Calu3 (cell line): ENCODE data around the gene CAMSAP1. TPM values are rescaled to one million over a fixed set of nuclear protein-coding genes. Genes with fewer than 3 reads are reported as not detected.

Experiments
- BruUV-seq: library from RNA; stranded (reverse); fragments of 400-500 nt; replicated peaks from 2 replicates; lab custom pipeline; 2021; lab: Mats Ljungman, UMichigan
- CTCF ChIA-PET: fragments of 300-600 bp; sonication (Branson Sonifier 250); formaldehyde crosslinking; loops from one replicate; lab custom pipeline; 2022; ENCODE audit warnings: antibody characterized with exemption; lab: Charles Lee
- DNase-seq: peaks from one replicate; pipeline ENCODE4 v3.0.0; 2022
- H3K27ac Mint-ChIP-seq: one replicate; pipeline ENCODE4 v1.8.0; 2022; ENCODE audit warnings: mixed read lengths; ENCODE audit not compliant: unreplicated experiment
- H3K27me3 Mint-ChIP-seq: one replicate; pipeline ENCODE4 v1.8.0; 2022; ENCODE audit warnings: mixed read lengths; ENCODE audit not compliant: unreplicated experiment
- H3K36me3 Mint-ChIP-seq: one replicate; pipeline ENCODE4 v1.8.0; 2022; ENCODE audit warnings: mild to moderate bottlenecking, moderate library complexity, mixed read lengths; ENCODE audit not compliant: insufficient read depth, unreplicated experiment
- H3K4me1 Mint-ChIP-seq: one replicate; pipeline ENCODE4 v1.8.0; 2022; ENCODE audit warnings: mild to moderate bottlenecking, low read depth, mixed read lengths; ENCODE audit not compliant: unreplicated experiment
- H3K4me3 Mint-ChIP-seq: one replicate; pipeline ENCODE4 v1.8.0; 2022; ENCODE audit warnings: mild to moderate bottlenecking, low read depth, moderate library complexity, mixed read lengths; ENCODE audit not compliant: unreplicated experiment
- H3K9me3 Mint-ChIP-seq: one replicate; pipeline ENCODE4 v1.8.0; 2022; ENCODE audit warnings: low read depth, mixed read lengths; ENCODE audit not compliant: unreplicated experiment
- CTCF ChIP-seq: fragments of 200-600 bp; IDR thresholded peaks from one replicate; pipeline ENCODE4 v1.8.0; 2022; ENCODE audit warnings: antibody characterized with exemption; ENCODE audit not compliant: unreplicated experiment
- intact Hi-C: fragments of 100-400 bp; cut with micrococcal nuclease; formaldehyde crosslinking; loops from one replicate; pipeline ENCODE4 v1.10.0; 2022; ENCODE audit not compliant: unreplicated experiment
- total RNA-seq: library from RNA; stranded (reverse); gene quantifications from 2 replicates; pipeline ENCODE4 v1.2.3, GENCODE V29; 2022

The CAMSAP1 gene
- total RNA-seq, 1 experiment from 2014 or later: 28.1 TPM

GRCh38 chr9:135848341-135849047, 58.9 kb downstream of the CAMSAP1 start:
- Mint-ChIP-seq H3K27ac (no peak overlapping the region), H3K9me3 (peaks cover 8% of the 10 kb centered on the region), H3K4me1 (no peaks in the 10 kb centered on the region), H3K36me3 (peaks cover 29% of the 10 kb centered on the region), H3K27me3 (no peaks in the 10 kb centered on the region), H3K4me3 (no peak overlapping the region)
- BruUV-seq: no TSS peak
- CTCF ChIA-PET: interaction anchor here (0.7 kb wide), 1 partner anchor 60 kb away, joined by 3 read pairs; no protein-coding TSS in a partner anchor
- TF ChIP-seq CTCF: no peak
- intact Hi-C loops: no loop called here
- DNase-seq: no peak

GRCh38 chr9:135847833-135848232, 59.5 kb downstream of the CAMSAP1 start:
- Mint-ChIP-seq H3K27ac (no peak overlapping the region), H3K27me3 (no peaks in the 10 kb centered on the region), H3K9me3 (peaks cover 8% of the 10 kb centered on the region), H3K4me1 (no peaks in the 10 kb centered on the region), H3K4me3 (no peak overlapping the region), H3K36me3 (peaks cover 29% of the 10 kb centered on the region)
- intact Hi-C loops: no loop called here
- no TSS peak for BruUV-seq
- TF ChIP-seq CTCF: no peak
- no peak for DNase-seq
- CTCF ChIA-PET: no interaction called here

- H3K27me3 Mint-ChIP-seq: no peaks in the 10 kb centered on the region
- H3K4me1 Mint-ChIP-seq: no peaks in the 10 kb centered on the region
- CTCF ChIA-PET: no interaction called here
- H3K27ac Mint-ChIP-seq: no peak overlapping the region
- no peak for DNase-seq
- H3K36me3 Mint-ChIP-seq: peaks cover 4% of the 10 kb centered on the region
- BruUV-seq: no TSS peak
- peaks cover 8% of the 10 kb centered on the region for H3K9me3 Mint-ChIP-seq
- no peak for TF ChIP-seq CTCF
- H3K4me3 Mint-ChIP-seq: no peak overlapping the region
- intact Hi-C loops: no loop called here
Observed at GRCh38 chr9:135840539-135840938, 66.8 kb downstream of the CAMSAP1 start.

GRCh38 chr9:135840107-135840506, 67.2 kb downstream of the CAMSAP1 start:
- TF ChIP-seq CTCF: no peak
- CTCF ChIA-PET: no interaction called here
- no peaks in the 10 kb centered on the region for H3K27me3 Mint-ChIP-seq
- no peaks in the 10 kb centered on the region for H3K4me1 Mint-ChIP-seq
- peaks cover 4% of the 10 kb centered on the region for H3K36me3 Mint-ChIP-seq
- peaks cover 8% of the 10 kb centered on the region for H3K9me3 Mint-ChIP-seq
- H3K4me3 Mint-ChIP-seq: no peak overlapping the region
- intact Hi-C loops: no loop called here
- H3K27ac Mint-ChIP-seq: no peak overlapping the region
- DNase-seq: no peak
- no TSS peak for BruUV-seq
